Kidney capillary endothelial cell (primary cell): ENCODE results near the gene SH3D21.

ENCODE experiments used
- DNase-seq: peaks from one replicate; pipeline ENCODE4 v3.0.0-alpha.2; 2018; ENCODE audit warnings: low spot score

SH3D21 gene

GRCh38 chr1:36303650-36304360, 2.4 kb upstream of the SH3D21 start:
- no peak for DNase-seq

- DNase-seq = no peak
Observed at GRCh38 chr1:36304521-36304920, 1.6 kb upstream of the SH3D21 start.

GRCh38 chr1:36304970-36305914, 926 bp upstream of the SH3D21 start:
- DNase-seq = no peak

- DNase-seq = no peak
Observed at GRCh38 chr1:36305915-36306209, 306 bp upstream of the SH3D21 start.

DNA sequence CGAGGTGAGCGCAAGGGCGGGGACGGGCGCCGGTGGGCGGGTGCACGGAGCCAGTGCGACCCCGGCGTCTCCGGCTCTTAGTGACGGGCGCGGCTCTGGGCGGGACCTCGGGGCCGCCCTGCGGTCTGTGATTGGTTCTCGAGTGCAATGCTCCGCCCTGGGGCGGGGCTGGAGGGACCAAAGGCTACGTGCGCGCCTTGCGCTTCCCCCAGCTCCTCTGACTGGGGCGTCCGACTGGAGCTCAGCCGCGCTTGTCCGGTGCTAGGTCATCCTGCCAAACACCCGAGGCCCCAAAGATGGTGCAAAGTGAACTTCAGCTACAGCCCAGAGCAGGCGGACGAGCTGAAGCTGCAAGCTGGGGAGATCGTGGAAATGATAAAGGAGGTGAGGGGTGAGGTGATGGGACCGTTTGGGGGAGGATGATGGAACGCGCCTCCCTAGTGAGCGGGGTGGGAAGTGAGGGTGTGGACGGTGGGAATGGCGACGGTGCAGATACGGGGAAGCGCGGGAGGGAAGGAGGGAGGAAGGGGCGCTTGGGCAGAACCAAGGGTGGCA, 811 bp downstream of the SH3D21 start:
- peak; percentile 87 for DNase-seq

DNA sequence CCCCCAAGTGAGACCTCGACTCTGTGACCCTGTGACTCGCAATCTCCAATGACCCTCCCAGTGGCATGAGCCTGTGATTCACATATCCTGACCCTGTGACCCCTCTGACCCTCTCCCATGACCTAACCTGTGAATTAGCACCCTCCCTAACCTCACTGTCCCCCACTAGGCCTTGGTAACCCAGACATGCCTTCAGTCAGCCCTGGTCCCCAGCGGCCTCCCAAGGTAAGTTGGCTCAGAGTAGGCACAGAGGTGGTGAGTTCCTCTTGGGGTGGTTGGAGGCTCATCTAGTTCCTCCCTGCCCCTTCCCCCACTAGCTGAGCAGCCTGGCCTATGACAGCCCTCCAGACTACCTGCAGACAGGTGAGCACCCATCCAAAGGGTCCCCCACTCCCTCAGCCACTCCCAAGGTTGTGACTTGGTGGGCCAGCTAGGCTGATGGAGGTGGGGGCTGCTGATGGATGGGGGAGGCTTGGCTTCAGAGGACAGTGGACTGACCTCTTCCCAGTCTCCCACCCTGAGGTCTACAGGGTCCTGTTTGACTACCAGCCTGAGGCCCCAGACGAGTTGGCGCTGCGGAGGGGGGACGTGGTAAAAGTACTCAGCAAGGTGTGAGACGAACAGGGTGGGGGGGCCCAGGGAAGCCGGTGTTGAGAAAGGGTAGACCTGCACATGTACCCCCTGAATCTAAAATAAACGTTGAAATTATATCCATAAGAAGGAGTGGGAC, 1.6 kb downstream of the SH3D21 start:
- DNase-seq = no peak

DNA sequence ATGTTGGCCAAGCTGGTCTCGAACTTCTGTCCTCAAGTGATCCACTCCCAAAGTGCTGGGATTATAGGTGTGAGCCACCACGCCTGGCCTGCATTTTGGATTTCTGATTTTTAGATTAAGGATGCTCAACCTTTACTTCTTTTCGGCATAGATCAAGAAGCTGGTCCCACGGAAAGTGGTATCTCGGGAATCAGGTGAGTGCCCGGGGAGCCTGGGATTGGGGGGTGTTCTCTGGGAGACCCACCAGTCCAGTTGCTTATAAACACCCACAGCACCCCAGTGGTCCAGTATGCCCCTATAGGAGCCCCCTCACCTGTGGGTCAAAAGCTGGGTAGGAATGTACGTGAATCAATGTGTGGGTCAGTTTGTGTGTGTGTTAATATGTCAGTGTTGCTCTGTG, 3.2 kb downstream of the SH3D21 start:
- DNase-seq = no peak

- DNase-seq = no peak
Observed at GRCh38 chr1:36320291-36320761, 14.2 kb downstream of the SH3D21 start.

- no peak for DNase-seq
Observed at GRCh38 chr1:36320767-36321118, 14.6 kb downstream of the SH3D21 start.

GRCh38 chr1:36321119-36321951, 15.2 kb downstream of the SH3D21 start:
- peak; percentile 42 for DNase-seq

GRCh38 chr1:36322041-36322785, 16.0 kb downstream of the SH3D21 start:
- DNase-seq = no peak

GRCh38 chr1:36322786-36323635, 16.8 kb downstream of the SH3D21 start:
- DNase-seq = peak; percentile 53

DNA sequence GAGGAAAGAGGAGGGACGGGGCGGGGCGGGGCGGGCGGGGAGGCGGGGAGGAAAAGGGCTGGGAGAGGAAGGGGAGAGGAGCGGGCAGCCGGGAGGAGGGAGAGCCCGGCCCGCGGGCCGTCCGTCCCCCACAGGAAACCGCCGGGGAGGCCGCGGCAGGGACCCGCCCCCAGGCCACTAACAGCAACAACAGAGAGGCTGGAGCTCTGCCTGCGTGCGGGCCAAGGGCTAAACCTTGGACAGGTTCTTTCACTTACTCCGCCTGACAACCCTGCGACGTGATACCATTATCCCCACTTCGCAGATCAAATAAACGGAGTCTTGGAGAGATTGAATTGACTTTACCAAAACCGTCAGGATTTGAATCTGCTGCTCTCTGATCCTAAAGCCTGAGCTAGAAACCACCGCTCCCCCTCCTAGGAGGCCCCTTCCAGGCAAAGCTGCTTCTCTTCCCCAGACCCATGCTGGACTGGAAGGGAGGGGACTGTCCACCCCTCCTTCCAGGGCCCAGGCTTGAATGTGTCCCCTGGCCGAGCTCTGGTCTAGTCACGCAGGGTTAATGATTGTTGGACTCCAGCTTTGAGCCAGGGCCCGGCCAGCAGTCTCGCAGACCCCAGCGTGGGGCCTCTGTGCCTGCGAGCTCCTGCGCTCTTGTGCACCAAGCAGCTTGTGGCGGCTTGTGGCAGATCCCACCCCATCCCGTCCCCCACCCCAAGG, 17.6 kb downstream of the SH3D21 start, which contains the start of gene EVA1B:
Gene EVA1B, minus strand, starts transcription at position 10 of the 717 bp plus-strand sequence. CDS start 608 bp downstream, outside the sequence.
- DNase-seq = peak; percentile 49

DNA sequence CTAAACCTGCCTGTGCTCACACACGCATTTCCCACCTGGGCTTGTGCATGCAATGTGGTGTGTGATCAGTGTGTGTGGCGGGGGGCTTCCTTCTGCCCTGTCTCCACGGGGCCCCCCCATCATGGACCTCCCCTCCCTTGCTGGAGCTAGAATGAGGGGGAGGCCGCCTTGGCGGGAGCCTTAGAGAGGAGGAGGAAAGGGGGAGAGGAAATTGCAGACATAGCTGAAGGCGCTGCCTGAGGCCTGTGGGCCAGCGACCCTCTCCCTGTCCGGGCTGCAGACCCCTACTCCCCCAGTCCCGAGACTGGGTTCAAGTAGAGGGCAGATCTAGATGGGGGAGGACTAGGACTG, 18.2 kb downstream of the SH3D21 start:
- no peak for DNase-seq

DNA sequence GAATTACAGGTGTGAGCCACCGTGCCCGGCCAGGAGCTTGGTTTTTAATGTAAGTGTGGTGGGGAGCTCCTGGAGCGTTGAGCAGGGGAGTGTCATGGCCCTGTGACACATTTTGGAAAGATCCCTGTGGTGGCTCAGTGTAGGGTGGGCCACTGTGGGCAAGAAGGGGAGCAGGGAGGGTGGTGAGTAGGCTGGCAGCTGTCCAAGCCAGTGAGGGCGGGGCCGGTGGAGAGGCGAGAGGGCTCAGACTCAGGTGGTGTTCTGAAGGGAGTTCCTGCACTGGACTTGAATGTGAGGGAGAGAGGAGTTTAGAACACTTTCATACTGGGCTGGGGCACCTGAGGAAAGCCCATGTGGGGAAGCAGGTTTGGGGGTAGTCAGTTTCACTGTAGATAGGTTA, 20.3 kb downstream of the SH3D21 start:
- DNase-seq = no peak

DNA sequence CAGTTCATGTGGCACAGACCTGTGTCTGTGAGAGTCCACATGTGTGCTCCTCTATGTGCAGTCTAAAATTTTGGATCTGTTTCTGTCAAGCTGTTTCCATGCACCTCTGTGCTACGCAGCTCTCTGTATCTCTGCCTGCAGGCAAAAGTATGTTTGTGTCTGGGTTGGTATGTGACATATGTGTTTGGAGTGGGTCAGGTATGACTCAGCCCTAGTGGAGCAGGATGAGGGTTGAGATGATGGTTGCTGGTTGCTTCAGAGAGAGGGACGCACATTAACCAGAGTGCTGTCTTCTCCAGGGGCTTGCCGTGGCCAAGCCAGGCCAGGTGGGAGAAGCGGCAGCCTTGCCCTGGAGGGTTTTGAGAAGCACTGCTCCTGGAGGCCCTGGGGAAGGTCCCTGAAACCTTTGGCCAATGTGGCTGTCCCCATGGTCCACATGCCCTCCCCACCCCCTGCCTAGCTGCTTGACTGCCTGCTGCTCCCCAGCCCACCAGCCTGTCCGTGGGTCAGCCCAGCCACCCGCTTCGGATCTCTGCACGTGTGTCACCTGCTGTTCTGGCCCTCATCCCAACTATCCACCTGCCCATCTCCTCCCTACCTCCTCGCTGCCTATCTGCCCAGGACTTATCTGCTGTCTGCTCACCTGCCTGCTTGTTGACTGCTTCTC, 21.4 kb downstream of the SH3D21 start:
- DNase-seq = no peak

- no peak for DNase-seq
Observed at GRCh38 chr1:36328088-36328480, 21.9 kb downstream of the SH3D21 start.

GRCh38 chr1:36328713-36329112, 22.5 kb downstream of the SH3D21 start:
- DNase-seq = no peak

DNA sequence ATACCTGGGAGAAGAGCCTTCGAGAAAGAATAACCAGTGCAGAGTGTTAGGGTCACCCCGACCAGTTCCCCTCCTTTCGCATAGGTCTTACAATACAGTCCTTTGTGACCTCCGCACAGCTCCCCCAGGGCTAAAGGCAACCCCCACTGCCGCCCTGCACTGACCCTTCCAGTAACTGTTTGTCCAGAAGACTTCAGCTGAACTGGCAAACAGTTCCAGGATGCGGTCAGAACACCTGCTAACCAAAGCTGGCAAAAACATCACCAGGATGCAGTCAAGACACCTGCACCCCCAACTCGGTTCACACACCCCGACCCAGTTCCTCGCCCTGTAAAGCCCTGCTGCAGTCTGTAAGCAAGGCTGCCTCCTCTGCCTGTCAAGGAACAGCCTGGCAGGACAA, 23.6 kb downstream of the SH3D21 start:
- no peak for DNase-seq
